H1 (cell line): ENCODE data around the gene PTH1R.

Experiments
- CEBPB ChIP-seq: IDR thresholded peaks from 2 replicates; pipeline ENCODE4 v1.6.1; 2012; ENCODE audit warnings: low read depth, low read length
- CTCF ChIP-seq, 3 experiments: IDR thresholded peaks; 1 replicate in 2 of 3; 2 replicates in 1 of 3; pipeline versions ENCODE4 v1.5.1 to v1.6.1; 2011; ENCODE audit warnings: low read length in 3 of 3, mild to moderate bottlenecking in 3 of 3, inconsistent platforms in 2 of 3, low read depth in 1 of 3, moderate library complexity in 1 of 3; ENCODE audit not compliant: insufficient read depth in 1 of 3; ENCODE audit errors: control extremely low read depth in 1 of 3
- EZH2 ChIP-seq: fragments of 200-600 bp; sonication (generic); IDR thresholded peaks from 2 replicates; pipeline ENCODE4 v1.7.1; 2012; ENCODE audit warnings: low read depth, mild to moderate bottlenecking, moderate library complexity, low read length, inconsistent platforms; ENCODE audit not compliant: severe bottlenecking
- KDM1A ChIP-seq: fragments of 200-600, 300-600 bp; sonication (generic); IDR thresholded peaks from 2 replicates; pipeline ENCODE4 v1.7.1; 2016; ENCODE audit warnings: mild to moderate bottlenecking, low read length, borderline replicate concordance
- MAFK ChIP-seq: IDR thresholded peaks from 2 replicates; pipeline ENCODE4 v1.6.1; 2012; ENCODE audit warnings: low read depth, mild to moderate bottlenecking, improper control_type of control experiment, low read length
- NRF1 ChIP-seq: IDR thresholded peaks from 2 replicates; pipeline ENCODE4 v1.6.1; 2011; ENCODE audit warnings: mild to moderate bottlenecking, low read depth, low read length, improper control_type of control experiment
- PHF8 ChIP-seq: fragments of 200-600 bp; sonication (generic); conservative IDR thresholded peaks from 2 replicates; pipeline ENCODE4 v1.7.1; 2012; ENCODE audit warnings: low read depth, mild to moderate bottlenecking, inconsistent platforms, low read length, moderate library complexity
- POLR2AphosphoS5 ChIP-seq: IDR thresholded peaks from 2 replicates; pipeline ENCODE4 v1.6.1; 2011; ENCODE audit warnings: low read depth, low read length
- RBBP5 ChIP-seq: IDR thresholded peaks from 2 replicates; pipeline ENCODE4 v1.7.1; 2012; ENCODE audit warnings: low read depth, mild to moderate bottlenecking, inconsistent platforms, low read length, moderate library complexity, borderline replicate concordance
- RNF2 ChIP-seq: fragments of 200-900, 300-1000 bp; sonication (generic); IDR thresholded peaks from 2 replicates; pipeline ENCODE4 v1.7.1; 2016; ENCODE audit warnings: borderline replicate concordance, low read depth, mild to moderate bottlenecking, antibody characterized with exemption, low read length; ENCODE audit not compliant: poor library complexity, severe bottlenecking; ENCODE audit errors: missing control alignments
- TAF1 ChIP-seq: IDR thresholded peaks from 2 replicates; pipeline ENCODE4 v1.6.1; 2011; ENCODE audit warnings: mild to moderate bottlenecking, low read depth, low read length

- no peak for TF ChIP-seq RNF2
- TF ChIP-seq CTCF (IDR thresholded peaks at IDR 0.05; ENCODE audit: control extremely low read depth in 1 of 3, insufficient read depth in 1 of 3, low read depth in 1 of 3, low read length in 3 of 3): no peak
- no peak for TF ChIP-seq PHF8
- no peak for TF ChIP-seq RBBP5
- TF ChIP-seq POLR2AphosphoS5: no peak
- no peak for TF ChIP-seq KDM1A
- TF ChIP-seq NRF1: no peak
- no peak for TF ChIP-seq CEBPB
- no peak for TF ChIP-seq TAF1
- TF ChIP-seq EZH2: no peak
- no peak for TF ChIP-seq MAFK
These were observed 48.5 kb downstream of the PTH1R start for GRCh38 chr3:46926039-46926438.
